ENCODE measurements around the gene TMED7.

The TMED7 gene

GRCh38 chr5:115580941-115581340 lies 44.9 kb downstream of the TMED7 start:
- DNase-seq (ENCODE audit: low spot score) = no peak

DNA sequence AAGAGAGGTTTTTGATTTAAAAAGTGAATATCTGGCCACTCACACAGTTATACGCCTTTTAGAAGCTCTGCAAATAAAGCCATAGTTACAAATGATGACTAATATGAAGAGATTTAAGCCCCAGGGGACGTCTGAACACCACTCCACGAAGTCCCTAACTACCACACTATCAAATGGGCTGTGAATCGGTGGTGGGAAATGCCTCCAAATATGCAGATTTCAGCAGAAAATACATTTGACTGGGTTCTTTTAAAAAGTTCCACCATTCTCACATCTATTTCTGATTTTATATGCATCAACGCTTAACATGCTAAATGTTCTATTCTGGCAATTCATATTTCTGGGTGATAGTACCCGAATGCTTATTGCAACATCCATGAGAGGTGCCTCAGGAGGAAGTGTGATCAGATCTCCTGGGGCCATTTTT lies 46.1 kb downstream of the TMED7 start:
- no peak for DNase-seq (ENCODE audit: low spot score)

DNA sequence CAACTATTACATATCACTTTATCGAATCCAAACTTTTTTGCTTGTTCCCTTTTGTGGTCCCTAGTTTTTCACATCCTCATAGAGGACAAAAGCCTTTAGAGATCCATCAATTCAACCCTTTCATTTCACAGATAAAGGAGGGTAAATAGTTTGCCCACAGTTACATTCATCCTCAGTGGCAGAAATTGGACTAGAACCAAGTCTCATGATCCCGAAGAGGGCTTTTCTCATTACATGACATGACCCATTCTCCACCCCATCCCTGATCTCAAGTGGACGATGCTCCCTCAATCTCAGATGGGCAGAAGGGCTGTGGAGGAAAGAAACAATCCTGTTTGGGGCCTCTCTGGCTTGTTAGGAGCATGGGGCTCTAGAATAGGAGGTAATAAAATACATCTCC lies 46.6 kb downstream of the TMED7 start:
- no peak for DNase-seq (ENCODE audit: low spot score)

DNA sequence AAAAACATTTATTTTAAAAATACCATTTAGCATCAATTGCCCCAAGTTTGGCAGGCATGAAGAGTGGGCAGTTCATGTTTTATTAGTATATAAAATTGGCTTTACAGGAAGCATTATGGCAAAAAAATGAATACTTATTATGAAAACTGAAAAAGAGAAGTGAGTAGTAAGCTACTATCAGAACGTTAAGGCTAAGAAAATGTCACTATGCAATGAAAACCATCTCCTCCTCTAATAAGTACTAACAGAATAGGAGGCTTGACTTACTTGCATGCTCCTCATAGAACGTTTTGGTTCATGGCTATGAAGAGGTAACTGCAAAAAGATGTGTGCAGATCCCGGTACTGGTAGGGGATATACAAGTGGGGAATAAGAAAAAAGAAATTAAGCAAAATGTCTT lies 47.2 kb downstream of the TMED7 start:
- DNase-seq (ENCODE audit: low spot score) = no peak

- DNase-seq (ENCODE audit: low spot score) = no peak
Measured at GRCh38 chr5:115577741-115578140, 48.1 kb downstream of the TMED7 start.

GRCh38 chr5:115577329-115577728 lies 48.5 kb downstream of the TMED7 start:
- no peak for DNase-seq (ENCODE audit: low spot score)

- DNase-seq (ENCODE audit: low spot score) = no peak
Measured at GRCh38 chr5:115575167-115576070, 50.4 kb downstream of the TMED7 start.

- DNase-seq (ENCODE audit: low spot score) = no peak
Measured at GRCh38 chr5:115573133-115573532, 52.7 kb downstream of the TMED7 start.

- no peak for DNase-seq (ENCODE audit: low spot score)
Measured at GRCh38 chr5:115571441-115571878, 54.4 kb downstream of the TMED7 start.

DNA sequence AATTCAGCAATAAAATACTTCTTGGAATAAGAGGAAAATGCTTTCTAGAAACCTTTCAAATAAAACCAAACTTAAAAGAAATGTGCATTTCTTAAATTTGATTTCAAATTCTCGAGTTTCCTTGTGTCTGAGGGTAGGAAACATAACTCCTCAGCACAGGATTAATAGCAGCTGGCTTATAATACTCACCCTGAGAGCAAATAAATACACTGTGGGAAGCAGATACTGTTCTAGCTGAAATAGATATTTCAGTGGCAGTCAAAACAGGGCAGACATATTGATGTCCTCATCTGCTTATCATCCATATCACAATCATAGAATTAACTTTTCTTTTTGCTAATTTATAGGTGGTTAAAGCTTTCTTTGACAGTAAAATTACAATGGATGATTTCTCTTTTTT lies 57.2 kb downstream of the TMED7 start:
- no peak for DNase-seq (ENCODE audit: low spot score)

DNA sequence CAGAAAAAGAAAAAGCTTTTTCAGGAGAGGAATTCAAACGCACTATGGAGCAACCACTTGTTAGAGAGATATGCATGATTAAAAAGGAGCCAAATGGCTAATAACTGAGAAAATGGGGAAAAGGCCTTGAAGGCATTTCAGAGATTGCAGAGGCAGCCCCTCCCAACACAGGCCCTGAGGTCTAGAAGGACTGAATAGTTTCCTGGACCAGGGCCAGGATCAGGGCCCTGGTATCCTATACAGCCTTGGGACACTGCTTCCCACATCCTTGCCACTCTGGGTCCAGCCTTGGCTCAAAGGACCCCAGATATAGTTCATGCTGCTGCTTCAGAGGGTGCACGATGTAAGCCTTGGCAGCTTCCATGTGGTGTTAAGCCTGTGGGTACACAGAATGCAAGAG lies 60.6 kb downstream of the TMED7 start:
- DNase-seq (ENCODE audit: low spot score) = no peak

All from D341Med (cell line).